Measurements from ENCODE around the gene NSRP1. TPM values are rescaled to one million over a fixed set of nuclear protein-coding genes. Genes with fewer than 3 reads are reported as not detected.
"Not testable (repeated sequence)": the region's sequence is repeated elsewhere in the genome, so short reads cannot be mapped to it uniquely, and the experiment has no call there.

Gene NSRP1
- total RNA-seq, 1 donor from 2014 or later: 23.4 TPM

GRCh38 chr17:30219315-30219714 is 102.7 kb downstream of the NSRP1 start:
- intact Hi-C loops (cut with micrococcal nuclease): no loop called here

GRCh38 chr17:30219833-30220232 is 103.2 kb downstream of the NSRP1 start:
- intact Hi-C loops (cut with micrococcal nuclease): no loop called here

GRCh38 chr17:30220414-30220813 is 103.8 kb downstream of the NSRP1 start:
- intact Hi-C loops (cut with micrococcal nuclease): no loop called here

DNA sequence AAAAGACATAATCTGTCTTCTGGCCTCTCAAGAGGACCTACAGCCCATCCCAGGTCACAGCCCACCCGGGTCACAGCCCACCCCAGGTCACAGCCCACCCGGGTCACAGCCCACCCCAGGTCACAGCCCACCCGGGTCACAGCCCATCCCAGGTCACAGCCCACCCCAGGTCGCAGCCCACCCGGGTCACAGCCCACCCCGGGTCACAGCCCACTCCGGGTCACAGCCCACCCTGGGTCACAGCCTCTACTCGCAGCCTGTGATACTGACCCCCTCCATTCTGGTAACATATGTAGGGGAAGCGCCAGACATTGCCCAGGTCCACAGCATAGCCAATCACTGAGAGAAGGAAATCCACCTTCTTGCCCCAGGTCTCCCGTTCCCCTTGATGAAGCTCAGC is 104.7 kb downstream of the NSRP1 start:
- intact Hi-C loops (cut with micrococcal nuclease): no loop called here

DNA sequence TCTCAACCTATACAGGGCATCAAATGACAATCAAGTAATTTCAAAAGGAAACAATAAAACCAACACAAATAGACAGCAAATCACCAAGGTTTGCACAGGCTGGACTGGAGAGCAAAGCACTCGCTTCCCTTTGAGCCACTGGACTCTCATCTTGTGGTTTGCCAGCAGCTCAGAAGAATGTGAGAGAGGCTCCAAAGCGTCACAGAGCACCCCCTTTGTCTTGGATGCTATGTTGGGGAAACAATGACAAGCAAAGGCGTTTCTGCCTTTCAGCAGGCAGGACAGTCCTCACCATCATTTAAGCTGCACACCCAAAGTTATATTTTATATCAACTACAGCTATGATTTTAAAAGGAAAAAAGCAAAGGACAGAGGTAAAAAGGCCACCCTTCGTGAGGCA is 105.6 kb downstream of the NSRP1 start:
- intact Hi-C loops (cut with micrococcal nuclease): no loop called here

DNA sequence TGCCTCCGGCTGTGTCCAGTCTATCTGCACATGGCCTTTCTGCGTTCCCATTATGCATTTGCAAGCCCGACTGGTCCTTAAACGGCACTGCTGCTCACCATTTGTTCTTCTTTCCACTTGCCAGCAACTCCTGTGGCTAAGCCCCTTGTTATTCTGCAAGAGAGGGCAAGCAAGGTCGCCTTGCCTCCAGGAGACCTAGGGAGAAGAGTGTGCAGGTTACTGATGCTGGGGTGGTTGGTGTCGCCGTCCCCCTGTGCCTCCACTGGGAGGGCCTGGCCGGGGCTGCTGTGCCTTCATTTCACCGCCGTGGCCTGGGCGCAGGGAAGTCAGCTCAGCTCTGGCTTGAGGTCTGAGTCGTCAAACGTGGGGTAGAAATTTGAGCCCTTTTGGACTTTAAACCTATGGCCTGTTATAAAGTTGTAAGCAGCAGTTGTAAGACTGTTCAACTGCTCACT is 106.1 kb downstream of the NSRP1 start:
- intact Hi-C loops (cut with micrococcal nuclease): no loop called here

- intact Hi-C loops (cut with micrococcal nuclease): no loop called here
Measured at GRCh38 chr17:30224419-30224960, 107.9 kb downstream of the NSRP1 start.

DNA sequence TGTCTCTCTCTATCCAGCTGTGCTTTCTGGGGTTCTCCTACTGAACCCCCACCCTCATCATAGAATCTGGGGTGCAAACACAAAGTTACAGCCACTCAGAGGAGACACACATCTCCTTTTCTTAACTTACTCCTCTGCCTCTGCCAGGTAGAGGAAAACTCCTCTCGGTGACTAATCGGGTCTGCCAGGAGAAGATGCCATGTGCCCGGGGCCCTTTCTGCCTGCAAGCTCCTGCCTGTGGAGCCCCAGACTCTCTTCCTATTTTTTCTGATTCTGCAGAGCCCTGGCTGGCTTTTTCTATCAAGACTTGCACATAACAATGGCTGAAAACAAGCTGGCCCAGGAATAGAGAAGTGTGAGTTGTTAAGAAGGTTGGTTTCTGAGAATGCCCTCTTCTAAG is 108.5 kb downstream of the NSRP1 start:
- intact Hi-C loops (cut with micrococcal nuclease): no loop called here

DNA sequence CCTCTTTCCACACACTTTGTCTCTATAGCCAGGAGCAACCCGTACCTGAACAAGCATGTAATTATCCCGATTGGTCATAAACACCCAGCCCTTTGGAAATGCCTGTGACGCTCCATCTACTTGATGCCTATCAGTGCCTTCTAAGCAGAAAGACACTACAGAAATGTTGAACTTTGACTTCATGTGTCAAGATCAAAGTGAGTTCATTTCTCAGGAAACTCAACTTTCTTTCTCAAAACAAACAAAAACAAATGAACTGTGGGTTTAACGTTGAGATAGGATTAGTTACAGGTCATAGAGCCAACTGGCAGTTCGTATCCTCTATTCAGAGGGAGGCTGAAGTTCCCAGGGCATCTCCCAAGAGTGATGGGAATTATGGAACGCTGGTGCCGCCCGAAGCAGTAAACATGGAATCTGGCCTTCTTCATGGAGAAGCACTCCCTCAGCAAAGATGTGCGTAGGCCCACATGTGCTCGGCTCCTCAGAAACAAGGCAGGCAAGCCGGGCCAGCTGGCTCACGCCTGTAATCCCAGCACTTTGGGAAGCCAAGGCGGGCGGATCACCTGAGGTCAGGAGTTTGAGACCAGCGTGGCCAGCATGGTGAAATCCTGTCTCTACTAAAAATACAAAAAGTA is 109.4 kb downstream of the NSRP1 start:
- intact Hi-C loops (cut with micrococcal nuclease): no loop called here

GRCh38 chr17:30226878-30227277 is 110.3 kb downstream of the NSRP1 start:
- intact Hi-C loops (cut with micrococcal nuclease): no loop called here

DNA sequence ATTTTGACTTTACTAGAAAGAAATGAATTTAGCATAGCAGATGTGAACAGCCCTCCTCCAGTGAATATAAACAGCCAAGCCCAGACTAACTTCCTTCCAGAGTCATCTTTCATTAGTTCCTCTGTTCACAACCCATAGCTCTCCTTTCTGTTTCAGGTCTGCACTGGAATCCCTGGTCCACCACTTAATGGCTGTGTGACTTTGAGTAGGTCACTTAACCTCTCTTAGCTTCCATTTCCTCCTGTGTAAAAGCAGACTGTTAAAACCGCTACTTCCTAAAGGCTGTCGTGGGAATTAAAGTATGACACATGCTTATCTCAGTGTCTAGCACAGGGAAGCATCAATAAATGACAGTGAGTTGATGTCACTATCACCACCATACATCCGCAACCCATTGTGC is 111.4 kb downstream of the NSRP1 start:
- intact Hi-C loops (cut with micrococcal nuclease): no loop called here

DNA sequence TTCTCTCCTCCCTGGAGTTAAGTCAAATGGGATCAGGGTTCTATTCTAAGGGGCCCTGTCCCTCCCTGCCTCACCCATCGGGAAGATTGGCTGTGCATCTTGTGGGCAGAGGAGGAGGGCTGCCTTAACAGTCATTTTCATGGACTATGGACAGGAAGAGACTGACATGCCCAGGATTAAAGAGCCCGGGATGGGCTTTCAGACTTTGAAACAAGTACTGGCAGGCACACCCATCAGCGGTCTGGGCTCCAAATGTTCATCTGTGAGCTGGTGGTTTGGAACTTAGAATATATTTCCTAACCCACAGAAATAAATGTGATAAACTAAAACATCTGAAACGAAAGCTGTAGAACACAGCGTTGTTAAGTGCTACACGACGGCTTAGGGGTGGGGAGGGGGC is 112.4 kb downstream of the NSRP1 start:
- intact Hi-C loops (cut with micrococcal nuclease): no loop called here

- intact Hi-C loops (cut with micrococcal nuclease): not testable (repeated sequence)
Measured at GRCh38 chr17:30230009-30230408, 113.4 kb downstream of the NSRP1 start.

GRCh38 chr17:30230596-30231125 is 114.0 kb downstream of the NSRP1 start:
- intact Hi-C loops (cut with micrococcal nuclease): no loop called here

DNA sequence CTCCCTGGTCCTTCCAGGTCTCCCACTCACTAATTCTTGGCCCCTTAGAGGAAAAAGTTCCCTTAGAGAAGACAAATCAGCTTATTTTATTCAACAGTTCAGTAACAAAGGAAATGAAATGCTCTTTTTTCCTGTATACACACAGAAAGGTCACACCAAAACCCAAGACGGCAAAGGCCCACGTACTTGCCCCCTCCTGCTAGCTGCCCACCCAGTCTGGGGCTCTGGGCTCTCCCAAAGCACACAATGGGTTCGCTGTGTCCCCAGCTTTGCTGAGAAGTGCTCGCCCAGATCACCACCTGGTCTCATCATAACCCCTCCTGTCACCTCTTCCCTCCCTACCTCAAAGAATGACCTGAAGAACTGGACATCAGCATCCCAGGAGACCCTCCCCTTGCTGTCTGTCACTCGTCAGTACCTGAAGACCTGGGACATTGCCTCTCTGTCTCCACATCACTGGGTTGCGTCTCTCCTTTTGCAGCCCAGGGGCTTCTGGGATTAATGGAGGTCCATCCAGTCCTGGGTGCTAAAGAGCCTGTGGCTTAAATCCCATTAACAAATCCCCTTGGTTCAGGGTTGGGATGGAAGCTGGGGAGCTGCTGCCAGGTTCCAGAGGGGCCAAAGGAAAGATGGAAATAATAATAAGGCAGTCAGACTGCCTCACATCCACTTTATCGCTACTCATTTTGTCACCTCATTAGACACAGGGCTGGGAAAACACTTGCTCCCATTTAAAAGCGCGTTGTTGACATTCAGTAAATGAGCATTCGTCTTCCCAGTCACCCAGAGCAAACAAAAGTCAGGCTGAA is 115.6 kb downstream of the NSRP1 start:
- intact Hi-C loops (cut with micrococcal nuclease): no loop called here

DNA sequence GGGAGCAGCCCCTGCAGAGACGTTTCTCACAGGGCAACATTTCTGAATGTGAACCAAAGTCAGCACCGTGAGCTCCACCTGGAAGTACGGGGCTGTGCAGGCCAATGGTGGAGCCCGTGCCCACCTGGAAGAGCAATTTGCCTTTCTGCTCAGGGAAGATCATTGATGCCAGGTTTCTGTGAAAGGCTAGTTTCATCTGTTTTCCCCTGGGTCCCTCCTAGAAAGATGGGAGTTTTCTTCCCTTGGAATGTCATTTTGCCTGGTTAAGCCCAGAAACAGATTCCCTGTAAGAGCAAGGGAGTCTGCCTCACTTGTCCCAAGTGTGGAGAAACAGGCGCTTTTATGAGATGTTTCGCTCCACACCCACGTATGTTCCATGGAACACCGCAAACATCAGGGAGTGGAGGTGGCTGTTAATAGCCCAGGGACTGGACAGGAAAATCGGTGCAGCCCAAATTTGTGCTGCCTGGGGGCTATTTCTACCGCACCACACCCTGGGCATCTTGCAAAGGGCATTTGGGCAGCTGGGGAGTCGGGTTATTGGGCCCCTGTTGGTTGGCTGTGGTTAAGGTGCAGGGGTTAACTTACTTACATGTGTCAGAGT is 116.3 kb downstream of the NSRP1 start:
- intact Hi-C loops (cut with micrococcal nuclease): no loop called here

DNA sequence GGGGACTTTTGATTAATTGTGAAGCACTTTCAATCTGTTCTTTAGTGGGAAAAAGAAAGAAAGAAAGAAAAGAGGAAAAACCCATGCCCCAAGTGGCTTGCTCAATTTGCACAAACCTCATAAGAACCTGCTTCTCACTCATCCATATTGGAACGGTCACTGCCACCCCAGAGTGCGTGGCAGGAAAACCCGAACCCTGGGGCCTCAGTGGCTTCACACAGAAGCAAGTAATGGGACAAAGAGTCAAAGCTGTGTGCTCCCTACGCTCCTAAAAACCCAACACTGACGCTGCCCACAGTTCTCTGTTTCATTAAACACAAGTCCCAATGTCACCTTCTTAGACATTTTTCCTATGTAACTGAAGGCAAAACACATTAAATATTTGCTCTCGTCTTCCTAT is 117.7 kb downstream of the NSRP1 start:
- intact Hi-C loops (cut with micrococcal nuclease): no loop called here

- intact Hi-C loops (cut with micrococcal nuclease): no loop called here
Measured at GRCh38 chr17:30234964-30235363, 118.3 kb downstream of the NSRP1 start.

GRCh38 chr17:30235386-30236296 is 119.0 kb downstream of the NSRP1 start, which contains the start of gene SLC6A4:
Gene SLC6A4 (minus strand): TSS chr17:30235697. CDS start chr17:30221958, 13,739 bp downstream.
- intact Hi-C loops (cut with micrococcal nuclease): no loop called here
